ENCODE measurements around the gene YKT6.

- TF ChIP-seq CTCF (IDR thresholded peaks at IDR 0.05; ENCODE audit: poor library complexity) (no peak), EZH2phosphoT487 (IDR thresholded peaks at IDR 0.05; ENCODE audit: low read depth, severe bottlenecking, unreplicated experiment) (no peak), EZH2 (IDR thresholded peaks at IDR 0.05; ENCODE audit: borderline replicate concordance) (no peak)
These were observed 30.3 kb downstream of the YKT6 start for GRCh38 chr7:44231088-44231487.
